Measurements from ENCODE around the gene PDCD11.

DNA sequence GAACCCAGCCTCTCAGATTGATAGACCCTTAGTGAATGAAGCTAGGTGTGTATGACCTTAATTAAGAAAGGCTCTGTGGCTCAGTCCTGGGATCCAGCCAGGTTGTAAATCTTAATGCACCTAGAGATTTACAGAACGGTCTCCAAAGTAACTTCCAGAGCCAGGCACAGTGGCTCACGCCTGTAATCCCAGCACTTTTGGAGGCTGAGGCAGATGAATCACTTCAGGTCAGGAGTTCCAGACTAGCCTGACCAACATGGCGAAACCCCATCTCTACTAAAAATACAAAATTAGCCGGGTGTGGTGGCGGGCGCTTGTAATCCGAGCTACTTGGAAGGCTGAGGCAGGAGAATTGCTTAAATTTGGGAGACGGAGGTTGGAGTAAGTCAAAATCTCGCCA, 31.4 kb downstream of the PDCD11 start:
- TF ChIP-seq, protein P1, sequence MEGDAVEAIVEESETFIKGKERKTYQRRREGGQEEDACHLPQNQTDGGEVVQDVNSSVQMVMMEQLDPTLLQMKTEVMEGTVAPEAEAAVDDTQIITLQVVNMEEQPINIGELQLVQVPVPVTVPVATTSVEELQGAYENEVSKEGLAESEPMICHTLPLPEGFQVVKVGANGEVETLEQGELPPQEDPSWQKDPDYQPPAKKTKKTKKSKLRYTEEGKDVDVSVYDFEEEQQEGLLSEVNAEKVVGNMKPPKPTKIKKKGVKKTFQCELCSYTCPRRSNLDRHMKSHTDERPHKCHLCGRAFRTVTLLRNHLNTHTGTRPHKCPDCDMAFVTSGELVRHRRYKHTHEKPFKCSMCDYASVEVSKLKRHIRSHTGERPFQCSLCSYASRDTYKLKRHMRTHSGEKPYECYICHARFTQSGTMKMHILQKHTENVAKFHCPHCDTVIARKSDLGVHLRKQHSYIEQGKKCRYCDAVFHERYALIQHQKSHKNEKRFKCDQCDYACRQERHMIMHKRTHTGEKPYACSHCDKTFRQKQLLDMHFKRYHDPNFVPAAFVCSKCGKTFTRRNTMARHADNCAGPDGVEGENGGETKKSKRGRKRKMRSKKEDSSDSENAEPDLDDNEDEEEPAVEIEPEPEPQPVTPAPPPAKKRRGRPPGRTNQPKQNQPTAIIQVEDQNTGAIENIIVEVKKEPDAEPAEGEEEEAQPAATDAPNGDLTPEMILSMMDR (IDR thresholded peaks at IDR 0.05; ENCODE audit: low read depth, low read length, poor library complexity, severe bottlenecking) = no peak
- no peak for TF ChIP-seq EZH2phosphoT487 (IDR thresholded peaks at IDR 0.05; ENCODE audit: borderline replicate concordance, low read length)

Data from DOHH2 (cell line).